22Rv1 (cell line): Measurements from ENCODE around the gene CFAP65.

Source experiments
- CTCF ChIP-seq: fragments of 450-650 bp; IDR thresholded peaks from 2 replicates; pipeline ENCODE4 v1.5.1; 2017; ENCODE audit warnings: mild to moderate bottlenecking
- ZFX ChIP-seq: fragments of 450-650 bp; IDR thresholded peaks from 2 replicates; pipeline ENCODE4 v1.6.1; 2017; ENCODE audit warnings: antibody characterized with exemption, borderline replicate concordance

GRCh38 chr2:218981881-218982585 is 59.3 kb downstream of the CFAP65 start:
- no peak for TF ChIP-seq CTCF
- no peak for TF ChIP-seq ZFX
